Liver (tissue), 9 donors: ENCODE data around the gene SLC4A7. TPM values are rescaled to one million over a fixed set of nuclear protein-coding genes. Genes with fewer than 3 reads are reported as not detected.

Experiments used
- DNase-seq: peaks from one replicate; pipeline ENCODE4 v3.0.0-alpha.2; 2017; ENCODE audit warnings: low spot score
- H3K27ac ChIP-seq, 2 donors: one replicate each; pipeline ENCODE4 v1.7.0; 2013; ENCODE audit warnings: inconsistent platforms in 2 of 2, low read length in 2 of 2, control low read depth in 1 of 2, low read depth in 1 of 2, mild to moderate bottlenecking in 1 of 2
- H3K27me3 ChIP-seq, 4 donors: one replicate each; pipeline versions ENCODE4 v1.6.1 to v1.7.0; 2013; ENCODE audit warnings: low read length in 3 of 4, inconsistent platforms in 1 of 4, mild to moderate bottlenecking in 1 of 4, moderate library complexity in 1 of 4; ENCODE audit not compliant: control insufficient read depth in 4 of 4, insufficient read depth in 4 of 4
- H3K36me3 ChIP-seq, 4 donors: one replicate each; pipeline versions ENCODE4 v1.6.1 to v1.7.0; 2013; ENCODE audit warnings: low read length in 3 of 4, mild to moderate bottlenecking in 3 of 4, low read depth in 1 of 4, moderate library complexity in 1 of 4; ENCODE audit not compliant: control insufficient read depth in 4 of 4, insufficient read depth in 3 of 4
- H3K4me1 ChIP-seq, 4 donors: one replicate each; pipeline versions ENCODE4 v1.6.1 to v1.7.0; 2013; ENCODE audit warnings: low read length in 3 of 4, mild to moderate bottlenecking in 3 of 4, moderate library complexity in 1 of 4; ENCODE audit not compliant: control insufficient read depth in 4 of 4, insufficient read depth in 4 of 4
- H3K4me3 ChIP-seq, 3 donors: one replicate each; pipeline versions ENCODE4 v1.6.1 to v1.7.0; 2013; ENCODE audit warnings: low read length in 3 of 3, control low read depth in 1 of 3, low read depth in 1 of 3, mild to moderate bottlenecking in 1 of 3
- H3K9ac ChIP-seq, 2 donors: one replicate each; pipeline ENCODE4 v1.7.0; 2013; ENCODE audit warnings: low read length in 2 of 2, mild to moderate bottlenecking in 2 of 2, moderate library complexity in 2 of 2, control low read depth in 1 of 2, low read depth in 1 of 2
- H3K9me3 ChIP-seq, 4 donors: one replicate each; pipeline versions ENCODE4 v1.6.1 to v1.7.0; 2013; ENCODE audit warnings: low read length in 3 of 4; ENCODE audit not compliant: control insufficient read depth in 4 of 4
- ATF3 ChIP-seq: IDR thresholded peaks from 2 replicates; pipeline ENCODE4 v1.6.1; 2016; ENCODE audit warnings: antibody characterized with exemption
- CTCF ChIP-seq: fragments of 150-350 bp; IDR thresholded peaks from 2 replicates; pipeline ENCODE4 v1.5.1; 2017; ENCODE audit warnings: improper control_type of control experiment, low read depth, low read length; ENCODE audit not compliant: missing input control
- EGR1 ChIP-seq, 2 donors: IDR thresholded peaks; 2 replicates each; pipeline ENCODE4 v1.6.1; 2016 to 2018; ENCODE audit warnings: antibody characterized with exemption in 2 of 2, low read depth in 2 of 2
- FOXA1 ChIP-seq: IDR thresholded peaks from 2 replicates; pipeline ENCODE4 v1.6.1; 2016; ENCODE audit warnings: antibody characterized with exemption
- FOXA2 ChIP-seq: IDR thresholded peaks from 2 replicates; pipeline ENCODE4 v1.6.1; 2016; ENCODE audit warnings: antibody characterized with exemption
- GABPA ChIP-seq, 2 donors: IDR thresholded peaks in 1 of 2; conservative IDR thresholded peaks in 1 of 2; 2 replicates each; pipeline ENCODE4 v1.6.1; 2016; ENCODE audit warnings: antibody characterized with exemption in 2 of 2, mild to moderate bottlenecking in 1 of 2, moderate library complexity in 1 of 2
- HNF4A ChIP-seq, 2 donors: conservative IDR thresholded peaks; 2 replicates each; pipeline ENCODE4 v1.6.1; 2016; ENCODE audit warnings: antibody characterized with exemption in 2 of 2, mild to moderate bottlenecking in 2 of 2
- HNF4G ChIP-seq: IDR thresholded peaks from 2 replicates; pipeline ENCODE4 v1.6.1; 2016; ENCODE audit warnings: antibody characterized with exemption
- JUND ChIP-seq, 2 donors: IDR thresholded peaks; 2 replicates each; pipeline ENCODE4 v1.6.1; 2016; ENCODE audit warnings: antibody characterized with exemption in 2 of 2
- MAX ChIP-seq: IDR thresholded peaks from 2 replicates; pipeline ENCODE4 v1.6.1; 2016; ENCODE audit warnings: antibody characterized with exemption
- NR2F2 ChIP-seq: IDR thresholded peaks from 2 replicates; pipeline ENCODE4 v1.6.1; 2016; ENCODE audit warnings: antibody characterized with exemption
- RAD21 ChIP-seq, 2 donors: IDR thresholded peaks; 2 replicates each; pipeline ENCODE4 v1.6.1; 2016; ENCODE audit warnings: antibody characterized with exemption in 2 of 2, mild to moderate bottlenecking in 2 of 2
- REST ChIP-seq: IDR thresholded peaks from 2 replicates; pipeline ENCODE4 v1.6.1; 2016; ENCODE audit warnings: antibody characterized with exemption, mild to moderate bottlenecking
- RXRA ChIP-seq, 2 donors: IDR thresholded peaks; 2 replicates each; pipeline ENCODE4 v1.6.1; 2017 to 2018; ENCODE audit warnings: antibody characterized with exemption in 2 of 2, mild to moderate bottlenecking in 1 of 2
- SP1 ChIP-seq: IDR thresholded peaks from 2 replicates; pipeline ENCODE4 v1.6.1; 2018; ENCODE audit warnings: antibody characterized with exemption, mild to moderate bottlenecking
- TAF1 ChIP-seq: conservative IDR thresholded peaks from 2 replicates; pipeline ENCODE4 v1.6.1; 2016; ENCODE audit warnings: antibody characterized with exemption, mild to moderate bottlenecking
- YY1 ChIP-seq: IDR thresholded peaks from 2 replicates; pipeline ENCODE4 v1.6.1; 2016; ENCODE audit warnings: antibody characterized with exemption, mild to moderate bottlenecking
- WGBS: extraction: QIAGEN DNeasy Blood & Tissue Kit; methylation state at CpG from one replicate; pipeline ENCODE4 v1.1.7; 2013; 5-methylcytosine and 5-hydroxymethylcytosine counted together
- polyA plus RNA-seq, 2 donors: library from polyadenylated mRNA; stranded (reverse) in 1 of 2; unstranded in 1 of 2; fragments of 200-250 nt in 1 of 2; fragments of >200 nt in 1 of 2; fragmentation: Nextera tagmentation in 1 of 2; extraction: Ambion mirVana in 1 of 2; gene quantifications; one replicate each; pipeline versions ENCODE4 v1.2.1 to v1.2.3, GENCODE V29; 2013 to 2015
- total RNA-seq, 2 donors: library from RNA; depleted of rRNA; stranded (reverse); fragments of >200 nt; gene quantifications; one replicate each; pipeline ENCODE4 v1.2.3, GENCODE V29; 2014
- TF ChIP-seq, protein P1 (sequence below): IDR thresholded peaks from 2 replicates; pipeline ENCODE4 v1.6.1; 2016; ENCODE audit warnings: antibody characterized with exemption
- donor health status: healthy.
- donor health status: healthy.
- donor health status: healthy.
- donor health status: healthy.
- donor health status: healthy.

The SLC4A7 gene
- total and polyA plus RNA-seq, 4 donors = 0.76 to 9.8 (median 4.1) TPM

GRCh38 chr3:27494784-27495183 is 10.6 kb upstream of the SLC4A7 start:
- Histone ChIP-seq H3K4me1 (no peaks in the 10 kb centered on the region), H3K4me3 (no peak overlapping the region), H3K9ac (no peak overlapping the region), H3K9me3 (no peaks in the 10 kb centered on the region), H3K27ac (no peak overlapping the region), H3K36me3 (no peaks in the 10 kb centered on the region), H3K27me3 (no peaks in the 10 kb centered on the region)
- no peak for TF ChIP-seq REST
- TF ChIP-seq SP1 = no peak
- no peak for TF ChIP-seq RAD21 (IDR thresholded peaks at IDR 0.05)
- no peak for TF ChIP-seq TAF1
- no peak for TF ChIP-seq MAX
- no peak for TF ChIP-seq RXRA (IDR thresholded peaks at IDR 0.05)
- TF ChIP-seq, protein P1, sequence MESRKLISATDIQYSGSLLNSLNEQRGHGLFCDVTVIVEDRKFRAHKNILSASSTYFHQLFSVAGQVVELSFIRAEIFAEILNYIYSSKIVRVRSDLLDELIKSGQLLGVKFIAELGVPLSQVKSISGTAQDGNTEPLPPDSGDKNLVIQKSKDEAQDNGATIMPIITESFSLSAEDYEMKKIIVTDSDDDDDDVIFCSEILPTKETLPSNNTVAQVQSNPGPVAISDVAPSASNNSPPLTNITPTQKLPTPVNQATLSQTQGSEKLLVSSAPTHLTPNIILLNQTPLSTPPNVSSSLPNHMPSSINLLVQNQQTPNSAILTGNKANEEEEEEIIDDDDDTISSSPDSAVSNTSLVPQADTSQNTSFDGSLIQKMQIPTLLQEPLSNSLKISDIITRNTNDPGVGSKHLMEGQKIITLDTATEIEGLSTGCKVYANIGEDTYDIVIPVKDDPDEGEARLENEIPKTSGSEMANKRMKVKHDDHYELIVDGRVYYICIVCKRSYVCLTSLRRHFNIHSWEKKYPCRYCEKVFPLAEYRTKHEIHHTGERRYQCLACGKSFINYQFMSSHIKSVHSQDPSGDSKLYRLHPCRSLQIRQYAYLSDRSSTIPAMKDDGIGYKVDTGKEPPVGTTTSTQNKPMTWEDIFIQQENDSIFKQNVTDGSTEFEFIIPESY = no peak
- no peak for TF ChIP-seq ATF3
- TF ChIP-seq CTCF = no peak
- TF ChIP-seq HNF4G = no peak
- TF ChIP-seq NR2F2 = no peak
- no peak for TF ChIP-seq HNF4A (conservative IDR thresholded peaks at IDR 0.05)
- TF ChIP-seq EGR1 (IDR thresholded peaks at IDR 0.05; ENCODE audit: low read depth in 2 of 2) = no peak
- TF ChIP-seq YY1 = no peak
- no peak for TF ChIP-seq JUND (IDR thresholded peaks at IDR 0.05)
- TF ChIP-seq FOXA1 = no peak
- TF ChIP-seq GABPA (IDR thresholded peaks at IDR 0.05 in 1 of 2, conservative IDR thresholded peaks at IDR 0.05 in 1 of 2) = no peak
- DNase-seq = no peak

- Histone ChIP-seq H3K4me3 (no peak overlapping the region), H3K9ac (no peak overlapping the region), H3K4me1 (peaks cover 0 to 2% (median 0%) of the 10 kb centered on the region in 4 donors), H3K27me3 (no peaks in the 10 kb centered on the region), H3K27ac (no peak overlapping the region), H3K36me3 (no peaks in the 10 kb centered on the region), H3K9me3 (no peaks in the 10 kb centered on the region)
- DNase-seq = no peak
- 97% methylated on average over 2 of the region's 2 CpGs for WGBS
- TF ChIP-seq ATF3 = no peak
- no peak for TF ChIP-seq JUND (IDR thresholded peaks at IDR 0.05)
- no peak for TF ChIP-seq NR2F2
- TF ChIP-seq HNF4G = no peak
- TF ChIP-seq HNF4A (conservative IDR thresholded peaks at IDR 0.05) = no peak
- no peak for TF ChIP-seq FOXA1
- TF ChIP-seq TAF1 = no peak
- no peak for TF ChIP-seq EGR1 (IDR thresholded peaks at IDR 0.05; ENCODE audit: low read depth in 2 of 2)
- TF ChIP-seq SP1 = no peak
- TF ChIP-seq, protein P1 = no peak
- TF ChIP-seq FOXA2 = no peak
- no peak for TF ChIP-seq RAD21 (IDR thresholded peaks at IDR 0.05)
- no peak for TF ChIP-seq YY1
- TF ChIP-seq CTCF = no peak
- TF ChIP-seq RXRA (IDR thresholded peaks at IDR 0.05) = no peak
These were observed 4.6 kb upstream of the SLC4A7 start for GRCh38 chr3:27488821-27489220.
